SKM-1 (cell line): Measurements from ENCODE around the gene SUGP1.

Experiments
- DNase-seq: peaks from one replicate; lab custom pipeline; 2025; ENCODE audit not compliant: unreplicated experiment; lab: John Stamatoyannopoulos, UW

The SUGP1 gene

DNA sequence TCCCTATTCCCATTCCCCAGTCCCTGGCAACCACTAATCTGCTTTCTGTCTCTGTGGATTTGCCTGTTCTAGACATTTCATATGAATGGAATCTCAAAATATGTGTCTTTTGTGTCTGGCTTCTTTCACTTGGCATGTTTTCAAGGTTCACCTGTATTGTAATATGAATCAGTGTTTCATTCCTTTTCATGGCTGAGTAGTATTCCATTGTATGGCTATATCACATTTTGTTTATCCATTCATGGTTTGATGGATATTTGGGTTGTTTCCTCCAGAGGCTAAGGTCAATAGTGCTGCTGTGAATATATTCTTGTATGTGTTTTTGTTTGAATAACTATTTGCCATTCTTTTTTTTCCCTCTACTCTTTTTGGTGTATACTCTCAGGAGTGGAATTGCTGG is 84.1 kb downstream of the SUGP1 start:
- DNase-seq, result no peak

DNA sequence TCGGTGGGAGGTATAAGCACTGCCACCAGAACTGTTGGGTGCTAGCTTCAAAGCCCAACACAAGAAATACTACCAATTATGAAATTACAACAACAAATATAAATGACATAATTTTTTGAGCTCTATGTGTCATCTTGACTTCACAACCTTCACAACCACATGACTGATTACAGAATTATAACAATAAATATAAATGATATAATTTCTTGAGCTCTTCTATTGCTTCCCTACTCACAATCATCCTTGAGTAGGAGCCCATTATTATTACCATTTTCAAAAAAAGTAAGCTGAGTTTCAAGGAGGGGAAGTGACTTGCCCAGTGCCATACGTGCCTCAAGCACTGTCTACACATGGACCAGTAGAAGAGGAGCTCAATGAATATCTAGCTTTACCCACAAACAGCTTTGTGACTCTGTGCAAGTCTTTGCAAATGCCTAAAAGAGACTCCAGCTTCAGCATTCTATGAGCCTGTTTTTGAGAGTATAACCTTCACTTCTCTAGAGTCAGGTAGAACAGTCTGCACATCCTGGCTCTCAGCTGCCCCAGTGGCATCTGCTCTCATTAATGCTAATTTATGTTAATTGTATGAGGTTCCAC is 86.0 kb downstream of the SUGP1 start:
- DNase-seq, result no peak

DNA sequence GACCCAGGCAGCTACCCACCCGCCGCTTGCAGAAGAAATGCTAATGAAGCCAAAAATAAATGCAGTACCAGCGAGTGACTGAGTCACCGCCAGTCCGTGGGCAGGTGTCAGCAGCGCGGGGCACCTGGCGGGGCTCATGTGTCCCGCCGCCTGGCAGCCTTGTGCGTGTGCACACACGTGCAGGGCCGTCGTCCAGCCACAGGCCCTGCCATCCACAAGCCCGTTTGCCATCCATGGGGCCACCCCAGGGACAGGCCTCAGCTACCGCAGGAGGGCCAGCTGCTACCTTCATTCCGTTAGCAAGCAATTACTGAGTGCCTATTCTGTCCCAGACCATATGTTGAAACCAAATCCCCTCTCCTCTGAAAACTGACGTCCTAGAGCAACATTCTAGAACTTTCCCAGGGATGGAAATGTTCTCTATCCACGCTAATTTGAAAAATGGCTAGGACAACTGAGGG is 88.0 kb downstream of the SUGP1 start:
- DNase-seq, result no peak

DNA sequence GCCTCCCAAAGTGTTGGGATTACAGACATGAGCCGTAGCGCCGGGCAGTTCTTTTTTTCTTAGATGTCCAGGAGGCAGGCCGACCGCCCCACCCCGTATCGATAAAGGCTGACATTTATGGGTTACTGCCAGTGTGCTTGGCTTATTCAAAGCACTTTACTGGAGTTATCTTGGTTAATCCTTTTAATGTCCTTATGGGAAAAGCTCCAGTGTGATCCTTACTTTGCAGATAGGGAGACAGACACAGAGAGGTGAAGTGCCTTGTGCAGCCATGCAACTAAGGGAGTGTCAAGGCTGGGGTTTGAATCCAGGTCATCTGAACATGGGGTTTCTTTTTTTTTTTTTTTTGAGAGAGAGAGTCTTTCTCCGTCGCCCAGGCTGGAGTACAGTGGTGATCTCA is 89.3 kb downstream of the SUGP1 start:
- no peak for DNase-seq

DNA sequence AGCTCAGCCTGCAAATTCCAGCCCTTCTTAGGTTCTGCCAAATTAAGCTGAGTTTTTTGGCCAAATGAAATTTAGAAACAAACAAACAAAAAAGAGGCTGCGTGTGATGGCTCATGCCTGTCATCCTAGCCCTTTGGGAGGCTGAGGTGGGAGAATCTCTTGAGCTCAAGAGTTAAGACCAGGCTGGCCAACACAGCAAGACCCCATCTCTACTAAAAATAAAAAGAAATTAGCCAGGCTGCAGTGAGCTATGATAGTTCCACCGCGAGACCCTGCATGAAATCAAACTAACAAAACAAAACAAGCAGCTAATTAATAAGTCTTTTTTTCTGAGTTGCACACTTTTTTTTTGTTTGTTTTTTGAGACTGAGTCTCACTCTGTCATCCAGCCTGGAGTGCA is 90.6 kb downstream of the SUGP1 start:
- no peak for DNase-seq

DNA sequence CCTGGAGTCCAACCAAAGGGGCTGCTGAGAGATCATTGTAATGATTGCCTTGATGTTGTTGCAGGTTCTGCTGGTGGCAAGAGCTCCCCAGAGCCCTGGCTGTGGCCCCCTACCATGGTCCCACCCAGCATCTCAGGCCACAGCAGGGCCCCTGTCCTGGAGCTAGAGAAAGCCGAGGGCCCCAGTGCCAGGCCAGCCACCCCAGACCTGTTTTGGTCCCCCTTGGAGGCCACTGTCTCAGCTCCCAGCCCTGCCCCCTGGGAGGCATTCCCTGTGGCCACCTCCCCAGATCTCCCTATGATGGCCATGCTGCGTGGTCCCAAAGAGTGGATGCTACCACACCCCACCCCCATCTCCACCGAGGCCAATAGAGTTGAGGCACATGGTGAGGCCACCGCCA is 93.1 kb downstream of the SUGP1 start:
- DNase-seq, result no peak

DNA sequence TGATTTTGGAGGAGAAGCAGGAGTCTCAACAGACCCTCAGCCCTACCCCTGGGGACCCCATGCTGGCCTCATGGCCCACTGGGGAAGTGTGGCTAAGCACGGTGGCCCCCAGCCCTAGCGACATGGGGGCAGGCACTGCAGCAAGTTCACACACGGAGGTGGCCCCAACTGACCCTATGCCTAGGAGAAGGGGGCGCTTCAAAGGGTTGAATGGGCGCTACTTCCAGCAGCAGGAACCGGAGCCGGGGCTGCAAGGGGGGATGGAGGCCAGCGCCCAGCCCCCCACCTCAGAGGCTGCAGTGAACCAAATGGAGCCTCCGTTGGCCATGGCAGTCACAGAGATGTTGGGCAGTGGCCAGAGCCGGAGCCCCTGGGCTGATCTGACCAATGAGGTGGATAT is 93.6 kb downstream of the SUGP1 start:
- no peak for DNase-seq

DNA sequence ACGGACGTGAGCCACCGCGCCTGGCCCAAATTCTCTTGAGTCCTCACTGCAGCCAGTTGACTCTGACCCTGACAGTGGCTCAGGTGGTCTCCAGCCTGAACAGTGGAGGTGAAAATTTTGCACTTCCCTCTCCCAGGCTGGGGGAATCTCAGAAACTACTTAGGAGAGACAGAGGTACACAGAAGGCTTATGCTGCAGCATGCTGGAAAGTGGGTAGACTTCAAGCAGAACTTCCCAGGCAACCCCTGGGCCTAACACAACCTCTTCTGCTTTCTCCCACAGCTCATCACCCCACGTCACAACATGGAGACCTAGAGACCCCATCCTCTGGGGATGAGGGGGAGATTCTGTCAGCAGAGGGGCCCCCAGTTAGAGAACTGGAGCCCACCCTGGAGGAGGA is 94.1 kb downstream of the SUGP1 start:
- no peak for DNase-seq
